CD14-positive monocyte (primary cell): Measurements from ENCODE around the gene TMED10. TPM values are rescaled to one million over a fixed set of nuclear protein-coding genes. Genes with fewer than 3 reads are reported as not detected.

ENCODE experiments used
- DNase-seq, 3 donors: peaks; one replicate each; pipeline ENCODE4 v3.0.0-alpha.2; 2011 to 2022
- H2AFZ ChIP-seq: 2 replicates; pipeline ENCODE4 v1.6.0; 2012; ENCODE audit warnings: mild to moderate bottlenecking, low read depth, low read length, inconsistent platforms; ENCODE audit not compliant: insufficient read depth, poor library complexity, severe bottlenecking
- H3K27ac ChIP-seq, 2 donors: 1 replicate in 1 of 2; 2 replicates in 1 of 2; pipeline ENCODE4 v1.5.1; 2012 to 2013; ENCODE audit warnings: low read length in 2 of 2, control low read depth in 1 of 2, inconsistent platforms in 1 of 2, low read depth in 1 of 2, mild to moderate bottlenecking in 1 of 2
- H3K27me3 ChIP-seq, 2 donors: one replicate each; pipeline versions ENCODE4 v1.6.0 to v1.6.1; 2011 to 2013; ENCODE audit warnings: low read length in 2 of 2; ENCODE audit not compliant: control insufficient read depth in 2 of 2, insufficient read depth in 2 of 2
- H3K36me3 ChIP-seq, 2 donors: replicated peaks in 1 of 2; 1 replicate in 1 of 2; 2 replicates in 1 of 2; pipeline versions ENCODE4 v1.5.1 to v1.6.1; 2012 to 2013; ENCODE audit warnings: low read length in 2 of 2, control low read depth in 1 of 2, inconsistent platforms in 1 of 2, mild to moderate bottlenecking in 1 of 2; ENCODE audit not compliant: insufficient read depth in 2 of 2, control insufficient read depth in 1 of 2
- H3K4me1 ChIP-seq, 2 donors: 1 replicate in 1 of 2; 2 replicates in 1 of 2; pipeline versions ENCODE4 v1.5.1 to v1.6.1; 2012 to 2013; ENCODE audit warnings: low read length in 2 of 2, control low read depth in 1 of 2, inconsistent platforms in 1 of 2, mild to moderate bottlenecking in 1 of 2, moderate library complexity in 1 of 2; ENCODE audit not compliant: insufficient read depth in 2 of 2, control insufficient read depth in 1 of 2
- H3K4me2 ChIP-seq: replicated peaks from 2 replicates; pipeline ENCODE3; 2012; ENCODE audit warnings: low read length, moderate library complexity, mild to moderate bottlenecking; ENCODE audit not compliant: poor library complexity, severe bottlenecking; ENCODE audit errors: extremely low read depth
- H3K4me3 ChIP-seq, 3 experiments: fragments of 200-600 bp in 1 of 3; sonication (generic) in 1 of 3; replicated peaks in 1 of 3; 1 replicate in 2 of 3; 2 replicates in 1 of 3; pipeline ENCODE4 v1.5.1; 2011 to 2013; ENCODE audit warnings: low read length in 3 of 3, mild to moderate bottlenecking in 3 of 3, control low read depth in 2 of 3, low read depth in 2 of 3, inconsistent platforms in 1 of 3, moderate library complexity in 1 of 3
- H3K79me2 ChIP-seq: 2 replicates; pipeline ENCODE4 v1.6.0; 2012; ENCODE audit warnings: mild to moderate bottlenecking, control low read depth, inconsistent platforms, low read length, moderate library complexity; ENCODE audit not compliant: insufficient read depth
- H3K9ac ChIP-seq: 2 replicates; pipeline ENCODE4 v1.6.0; 2017; ENCODE audit warnings: low read length, mild to moderate bottlenecking; ENCODE audit not compliant: insufficient read depth, poor library complexity, severe bottlenecking
- H3K9me3 ChIP-seq, 2 donors: replicated peaks in 1 of 2; 1 replicate in 1 of 2; 2 replicates in 1 of 2; pipeline versions ENCODE4 v1.5.1 to v1.6.1; 2012 to 2013; ENCODE audit warnings: low read length in 2 of 2, control low read depth in 1 of 2; ENCODE audit not compliant: control insufficient read depth in 1 of 2, insufficient read depth in 1 of 2
- H4K20me1 ChIP-seq: 2 replicates; pipeline ENCODE4 v1.6.0; 2012; ENCODE audit warnings: mild to moderate bottlenecking, low read length, control low read depth, moderate library complexity; ENCODE audit not compliant: insufficient read depth
- H3K27ac Mint-ChIP-seq, 7 donors: one replicate each; pipeline ENCODE4 v1.8.0; 2020; ENCODE audit warnings: mild to moderate bottlenecking in 7 of 7, mixed read lengths in 7 of 7, moderate library complexity in 6 of 7, inconsistent platforms in 2 of 7
- H3K27me3 Mint-ChIP-seq, 3 donors: one replicate each; pipeline ENCODE4 v1.8.0; 2021 to 2022; ENCODE audit warnings: low read depth in 3 of 3, mild to moderate bottlenecking in 3 of 3, mixed read lengths in 3 of 3, moderate library complexity in 3 of 3, inconsistent platforms in 1 of 3
- H3K36me3 Mint-ChIP-seq, 2 donors: one replicate each; pipeline ENCODE4 v1.8.0; 2020; ENCODE audit warnings: mixed read lengths in 2 of 2, inconsistent platforms in 1 of 2, mild to moderate bottlenecking in 1 of 2
- H3K4me1 Mint-ChIP-seq: one replicate; pipeline ENCODE4 v1.8.0; 2020; ENCODE audit warnings: mild to moderate bottlenecking, mixed read lengths
- H3K4me3 Mint-ChIP-seq, 2 donors: one replicate each; pipeline ENCODE4 v1.8.0; 2020; ENCODE audit warnings: mild to moderate bottlenecking in 2 of 2, mixed read lengths in 2 of 2, moderate library complexity in 1 of 2
- H3K9me3 Mint-ChIP-seq, 7 donors: one replicate each; pipeline ENCODE4 v1.8.0; 2020 to 2022; ENCODE audit warnings: mixed read lengths in 7 of 7, mild to moderate bottlenecking in 6 of 7, moderate library complexity in 6 of 7, inconsistent platforms in 2 of 7
- WGBS: methylation state at CpG from one replicate; pipeline ENCODE4 v1.1.5; 2013; ENCODE audit warnings: missing lambda C conversion rate; ENCODE audit not compliant: insufficient coverage; 5-methylcytosine and 5-hydroxymethylcytosine counted together
- intact Hi-C, 2 donors: fragments of 100-400 bp; cut with micrococcal nuclease; formaldehyde crosslinking; loops; one replicate each; pipeline versions ENCODE4 v1.15.0 to v1.15.1; 2023
- polyA plus RNA-seq, 3 donors: library from polyadenylated mRNA; depleted of rRNA in 1 of 3; unstranded in 2 of 3; stranded (reverse) in 1 of 3; fragments of 300-500 nt in 2 of 3; fragments of >200 nt in 1 of 3; fragmentation: Illumina TruSeq in 2 of 3; gene quantifications; 1 replicate in 2 of 3; 2 replicates in 1 of 3; pipeline ENCODE4 v1.2.3, GENCODE V29; 2012 to 2021
- TF ChIP-seq, protein P1 (sequence below): fragments of 200-600 bp; IDR thresholded peaks from one replicate; pipeline ENCODE4 v1.8.0; 2022; ENCODE audit warnings: antibody characterized with exemption, mild to moderate bottlenecking

Gene TMED10
- polyA plus RNA-seq, 3 donors = 98.5 to 243 (median 233) TPM

DNA sequence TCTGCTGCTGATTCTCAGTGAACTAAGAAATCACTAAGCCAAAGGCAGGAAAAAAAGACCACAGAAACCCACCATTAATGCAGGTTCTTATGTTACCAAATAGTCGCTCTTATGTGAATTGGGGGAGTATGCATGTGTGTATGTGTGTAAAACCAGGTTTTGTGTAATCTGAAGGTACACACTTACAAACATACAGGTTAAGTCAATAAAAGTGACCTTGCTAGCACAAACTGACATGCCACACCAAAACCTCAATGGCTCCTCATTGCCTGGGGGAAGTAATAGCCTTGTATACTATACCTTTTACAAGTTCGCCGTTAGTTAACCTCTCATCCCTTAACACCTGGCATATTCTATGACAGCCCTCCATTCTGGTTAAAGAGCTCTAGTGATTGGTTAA is 29.8 kb upstream of the TMED10 start:
- Mint-ChIP-seq H3K4me3 (no peak overlapping the region), H3K36me3 (no peaks in the 10 kb centered on the region), H3K9me3 (peaks cover 0 to 1% (median 0%) of the 10 kb centered on the region in 7 donors), H3K27ac (peak overlapping the region in 4 of 7 donors; percentile 58 to 85 (median 82)), H3K4me1 (peaks cover 22% of the 10 kb centered on the region), H3K27me3 (no peaks in the 10 kb centered on the region)
- Histone ChIP-seq H4K20me1 (no peaks in the 10 kb centered on the region), H3K4me3 (no peak overlapping the region), H3K36me3 (no peaks in the 10 kb centered on the region), H3K9me3 (no peaks in the 10 kb centered on the region), H3K79me2 (no peaks in the 10 kb centered on the region), H3K4me1 (peaks cover 19 to 24% of the 10 kb centered on the region in 2 donors), H3K9ac (no peak overlapping the region), H2AFZ (peak overlapping the region; percentile 53), H3K4me2 (no peak overlapping the region), H3K27ac (peak overlapping the region in 1 of 2 donors; percentile 75), H3K27me3 (no peaks in the 10 kb centered on the region)
- WGBS = no CpG with 5 or more reads among the region's 3 CpGs
- intact Hi-C loops = loop anchor here in 1 of 2 donors (5.0 kb wide), 1 partner anchor 41 kb away; no protein-coding TSS in a partner anchor
- TF ChIP-seq, protein P1, sequence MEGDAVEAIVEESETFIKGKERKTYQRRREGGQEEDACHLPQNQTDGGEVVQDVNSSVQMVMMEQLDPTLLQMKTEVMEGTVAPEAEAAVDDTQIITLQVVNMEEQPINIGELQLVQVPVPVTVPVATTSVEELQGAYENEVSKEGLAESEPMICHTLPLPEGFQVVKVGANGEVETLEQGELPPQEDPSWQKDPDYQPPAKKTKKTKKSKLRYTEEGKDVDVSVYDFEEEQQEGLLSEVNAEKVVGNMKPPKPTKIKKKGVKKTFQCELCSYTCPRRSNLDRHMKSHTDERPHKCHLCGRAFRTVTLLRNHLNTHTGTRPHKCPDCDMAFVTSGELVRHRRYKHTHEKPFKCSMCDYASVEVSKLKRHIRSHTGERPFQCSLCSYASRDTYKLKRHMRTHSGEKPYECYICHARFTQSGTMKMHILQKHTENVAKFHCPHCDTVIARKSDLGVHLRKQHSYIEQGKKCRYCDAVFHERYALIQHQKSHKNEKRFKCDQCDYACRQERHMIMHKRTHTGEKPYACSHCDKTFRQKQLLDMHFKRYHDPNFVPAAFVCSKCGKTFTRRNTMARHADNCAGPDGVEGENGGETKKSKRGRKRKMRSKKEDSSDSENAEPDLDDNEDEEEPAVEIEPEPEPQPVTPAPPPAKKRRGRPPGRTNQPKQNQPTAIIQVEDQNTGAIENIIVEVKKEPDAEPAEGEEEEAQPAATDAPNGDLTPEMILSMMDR = no peak
- no peak for DNase-seq

DNA sequence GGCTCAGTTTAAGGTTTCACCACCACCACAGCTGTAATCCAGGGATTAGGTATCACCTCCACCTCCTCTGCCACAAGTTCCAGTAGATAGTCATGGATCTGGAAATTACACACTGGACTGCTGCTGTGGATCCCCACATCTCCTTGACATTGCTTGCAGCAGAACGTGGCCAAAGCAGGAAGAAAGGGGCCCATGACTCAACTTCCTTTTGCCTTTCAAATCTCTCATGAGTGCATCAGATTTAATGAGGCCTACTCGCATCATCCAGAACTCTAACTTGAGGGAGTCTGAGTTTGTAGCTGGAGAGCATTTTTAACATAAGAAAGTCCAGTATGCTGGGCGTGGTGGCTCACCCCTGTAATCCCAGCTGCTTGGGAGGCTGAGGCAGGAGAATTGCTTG is 29.2 kb upstream of the TMED10 start:
- Mint-ChIP-seq H3K36me3 (no peaks in the 10 kb centered on the region), H3K4me1 (peaks cover 25% of the 10 kb centered on the region), H3K9me3 (peaks cover 0 to 1% (median 0%) of the 10 kb centered on the region in 7 donors), H3K4me3 (no peak overlapping the region), H3K27ac (peak overlapping the region; percentile 85 to 93 (median 89)), H3K27me3 (no peaks in the 10 kb centered on the region)
- no CpG with 5 or more reads among the region's 3 CpGs for WGBS
- Histone ChIP-seq H3K4me2 (no peak overlapping the region), H3K79me2 (no peaks in the 10 kb centered on the region), H3K27me3 (no peaks in the 10 kb centered on the region), H3K9me3 (no peaks in the 10 kb centered on the region), H3K36me3 (no peaks in the 10 kb centered on the region), H3K4me1 (peaks cover 19 to 24% of the 10 kb centered on the region in 2 donors), H2AFZ (peak overlapping the region; percentile 30), H3K4me3 (no peak overlapping the region), H3K27ac (peak overlapping the region; percentile 43 to 75), H3K9ac (no peak overlapping the region), H4K20me1 (no peaks in the 10 kb centered on the region)
- TF ChIP-seq, protein P1 = no peak
- intact Hi-C loops = loop anchor here in 1 of 2 donors (5.0 kb wide), 1 partner anchor 42 kb away; no protein-coding TSS in a partner anchor
- peak; percentile 77 to 93 (median 87) for DNase-seq
